Mesenteric fat pad (tissue), 1 donor: ENCODE measurements around the gene TPK1. TPM values are rescaled to one million over a fixed set of nuclear protein-coding genes. Genes with fewer than 3 reads are reported as not detected.

Source experiments
- DNase-seq: peaks from one replicate; pipeline ENCODE4 v3.0.0-alpha.2; 2020; ENCODE audit warnings: low spot score
- total RNA-seq: library from RNA; stranded (reverse); fragmentation: NEBNext Ultra II Directional; extraction: Animal tissue kit (Norgen Biotek cat#: 25700); gene quantifications from one replicate; pipeline ENCODE4 v1.2.1, GENCODE V29; 2021
- donor health status: DM: yes; HTN: yes; CAD: no.

TPK1 gene
- total RNA-seq, 1 donor from 2014 or later, result 8.7 TPM

DNA sequence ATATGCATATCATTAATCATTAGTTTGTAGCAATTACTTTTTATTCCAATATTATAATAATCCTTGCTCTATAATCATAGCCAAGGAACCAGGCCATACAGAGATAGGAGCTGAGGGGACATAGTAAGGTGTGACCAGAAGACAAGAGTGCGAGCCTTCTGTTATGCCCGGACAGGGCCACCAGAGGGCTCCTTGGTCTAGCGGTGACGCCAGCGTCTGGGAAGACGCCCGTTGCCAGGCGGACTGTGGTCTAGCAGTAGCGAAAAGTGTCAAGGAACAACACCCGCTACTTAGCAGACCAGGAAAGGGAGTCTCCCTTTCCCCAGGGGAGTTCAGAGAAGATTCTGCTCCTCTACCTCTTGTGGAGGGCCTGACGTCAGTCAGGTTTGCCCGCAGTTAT is 109.0 kb downstream of the TPK1 start:
- DNase-seq, result peak; percentile 47

DNA sequence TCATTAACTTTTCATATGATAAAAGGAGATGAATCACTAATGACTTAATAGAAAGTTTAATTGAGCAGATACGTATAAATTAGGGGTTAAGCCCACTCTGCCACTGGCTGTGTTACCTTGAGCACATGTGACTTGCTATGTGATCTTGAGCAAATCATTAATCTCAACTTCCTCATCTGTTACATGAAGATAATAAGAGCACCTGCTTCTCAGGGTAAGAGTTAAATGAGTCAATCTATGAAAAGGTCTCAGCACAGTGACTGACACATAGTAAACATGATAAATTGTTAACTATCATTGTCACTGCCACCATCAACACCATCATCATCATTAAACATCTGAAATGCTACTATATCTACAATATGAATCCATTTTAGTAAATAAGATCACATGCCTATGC is 110.8 kb downstream of the TPK1 start:
- DNase-seq, result no peak

DNA sequence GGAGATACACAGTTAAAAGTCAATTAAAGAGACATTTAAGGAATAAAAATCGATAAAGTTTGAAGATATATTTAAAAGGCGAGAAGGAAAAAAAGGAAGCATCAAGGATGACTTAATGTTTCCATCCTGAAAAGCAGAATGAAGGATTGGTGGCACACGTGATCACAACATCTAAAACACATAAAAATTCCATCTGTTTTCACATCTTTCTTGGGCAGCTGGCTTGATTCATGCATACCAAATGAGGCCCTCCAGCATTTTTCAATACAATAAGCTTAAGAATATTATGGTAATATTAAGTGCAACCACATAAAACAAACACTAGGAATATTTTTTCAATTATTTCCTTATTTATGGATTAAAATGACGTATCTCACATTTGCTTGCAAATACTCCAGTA is 112.6 kb downstream of the TPK1 start:
- no peak for DNase-seq

DNA sequence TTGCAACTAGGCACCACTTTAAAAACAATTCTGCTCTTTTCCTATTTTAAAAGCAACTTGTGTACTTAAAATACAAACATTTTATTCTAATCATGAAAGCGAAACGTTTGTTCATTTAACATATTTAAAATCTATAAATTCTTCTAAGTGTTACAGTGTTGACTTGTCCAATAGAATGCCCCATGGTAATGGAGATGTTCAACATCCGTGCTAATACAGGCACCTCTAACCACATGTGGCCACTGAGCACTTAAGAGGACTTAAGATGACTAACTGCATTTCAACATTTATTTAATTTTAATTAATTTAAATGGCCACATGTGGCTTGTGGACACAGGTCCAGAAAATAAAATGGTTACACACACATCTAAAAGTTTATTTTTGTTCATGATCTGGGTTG is 115.1 kb downstream of the TPK1 start:
- no peak for DNase-seq

DNA sequence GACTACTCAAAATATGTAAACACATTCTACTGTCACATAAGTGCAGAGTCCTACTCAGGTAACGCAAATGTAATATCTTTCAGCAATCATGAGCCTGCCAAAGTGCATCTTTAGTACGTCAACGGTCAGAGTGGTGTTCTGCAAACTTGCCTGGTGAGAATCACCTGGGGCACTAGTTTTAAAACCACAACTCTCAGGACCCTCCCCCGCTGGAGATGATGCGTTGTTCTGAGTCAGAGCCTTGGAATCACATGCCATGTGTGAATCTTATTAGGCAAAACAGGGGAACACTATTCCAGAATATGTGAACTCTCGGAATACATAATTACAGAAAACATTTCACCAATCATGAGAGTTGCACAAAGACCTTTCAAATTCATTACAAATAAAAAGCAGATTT is 115.7 kb downstream of the TPK1 start:
- DNase-seq, result no peak

DNA sequence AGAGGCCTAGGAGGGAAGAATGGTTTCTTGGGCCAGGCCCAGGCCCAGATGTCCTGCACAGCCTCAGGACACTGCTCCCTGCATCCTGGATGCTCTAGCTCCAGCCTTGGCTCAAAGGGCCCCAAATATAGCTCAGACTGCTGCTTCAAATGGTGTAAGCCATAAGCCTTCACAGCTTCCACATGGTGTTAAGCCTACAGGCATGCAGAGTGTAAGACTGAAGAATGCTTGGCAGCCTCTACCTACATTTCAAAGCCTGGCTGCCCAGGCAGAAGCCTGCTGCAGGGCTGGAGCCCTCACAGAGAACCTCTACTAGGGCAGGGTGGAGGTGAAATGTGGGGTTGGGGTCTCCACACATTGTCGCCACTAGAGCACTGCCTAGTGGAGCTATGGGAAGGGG is 118.1 kb downstream of the TPK1 start:
- no peak for DNase-seq

DNA sequence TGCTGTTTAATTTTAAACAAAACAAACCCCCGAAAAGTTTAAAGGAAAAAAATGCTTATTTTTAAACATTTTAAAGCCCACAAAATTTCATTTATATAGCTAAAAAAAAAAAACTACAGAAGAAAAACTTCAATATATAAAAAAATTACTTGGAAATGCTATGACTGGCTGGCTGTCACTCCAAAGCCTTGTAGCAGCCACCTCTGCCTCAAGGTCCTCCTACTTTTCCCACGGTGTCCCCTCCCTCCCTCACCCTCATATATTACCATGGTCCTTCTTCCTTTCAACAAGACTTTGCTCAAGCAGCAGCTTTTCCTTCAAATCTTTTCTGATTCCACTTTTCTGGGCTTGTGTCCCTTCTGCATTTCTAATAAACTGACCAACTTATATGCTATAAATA is 122.0 kb downstream of the TPK1 start:
- no peak for DNase-seq

DNA sequence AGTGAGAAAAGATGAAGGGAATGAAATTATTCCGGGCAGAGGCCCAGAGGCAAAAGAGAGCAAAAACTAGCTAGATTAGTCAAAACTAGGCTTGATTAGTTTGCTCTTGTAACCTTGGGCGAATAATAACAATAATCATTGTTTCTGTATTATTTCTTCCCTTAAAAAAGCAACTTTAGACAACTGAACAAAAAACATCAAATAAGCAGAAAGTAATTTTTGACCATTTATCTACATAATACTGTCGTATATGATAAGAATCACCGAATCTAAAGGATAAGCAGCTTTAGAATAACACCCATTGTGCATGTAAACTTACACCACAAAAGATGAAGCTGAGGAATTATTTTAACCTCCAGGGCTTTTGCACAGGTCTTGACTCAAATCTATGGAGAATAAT is 125.1 kb downstream of the TPK1 start:
- DNase-seq, result no peak

DNA sequence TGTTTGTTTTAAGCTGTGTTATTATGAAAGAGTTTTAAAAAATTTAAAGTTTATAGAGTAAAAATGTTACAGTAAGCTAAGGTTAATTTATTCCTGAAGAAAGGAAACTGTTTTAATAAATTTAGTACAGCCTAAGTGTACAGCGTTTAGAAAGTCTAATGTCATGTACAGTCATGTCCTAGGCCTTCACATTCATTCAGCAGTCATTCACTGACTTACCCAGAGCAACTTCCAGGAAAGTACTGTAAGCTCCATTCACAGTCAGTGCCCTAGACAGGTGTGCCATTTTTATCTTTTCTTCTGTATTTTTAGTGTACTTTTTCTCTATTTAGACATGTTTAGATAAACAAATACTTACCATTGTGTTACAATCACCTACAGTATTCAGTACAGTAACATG is 126.8 kb downstream of the TPK1 start:
- DNase-seq, result no peak

DNA sequence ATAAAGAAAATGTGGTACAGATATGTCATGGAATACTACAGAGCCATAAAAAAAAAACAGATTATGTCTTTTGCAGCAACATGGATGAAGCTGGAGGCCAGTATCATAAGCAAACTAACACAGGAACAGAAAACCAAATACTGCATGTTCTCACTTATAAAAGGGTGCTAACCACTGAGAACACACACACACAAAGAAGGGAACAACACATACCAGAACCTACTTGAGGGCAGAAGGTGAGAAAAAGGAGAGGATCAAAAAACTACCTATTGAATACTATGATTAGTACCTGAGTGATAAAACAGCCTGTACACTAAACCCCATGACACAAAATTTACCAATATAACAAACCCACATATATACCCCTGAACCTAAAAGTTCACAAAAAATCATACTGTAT is 144.6 kb downstream of the TPK1 start:
- no peak for DNase-seq

DNA sequence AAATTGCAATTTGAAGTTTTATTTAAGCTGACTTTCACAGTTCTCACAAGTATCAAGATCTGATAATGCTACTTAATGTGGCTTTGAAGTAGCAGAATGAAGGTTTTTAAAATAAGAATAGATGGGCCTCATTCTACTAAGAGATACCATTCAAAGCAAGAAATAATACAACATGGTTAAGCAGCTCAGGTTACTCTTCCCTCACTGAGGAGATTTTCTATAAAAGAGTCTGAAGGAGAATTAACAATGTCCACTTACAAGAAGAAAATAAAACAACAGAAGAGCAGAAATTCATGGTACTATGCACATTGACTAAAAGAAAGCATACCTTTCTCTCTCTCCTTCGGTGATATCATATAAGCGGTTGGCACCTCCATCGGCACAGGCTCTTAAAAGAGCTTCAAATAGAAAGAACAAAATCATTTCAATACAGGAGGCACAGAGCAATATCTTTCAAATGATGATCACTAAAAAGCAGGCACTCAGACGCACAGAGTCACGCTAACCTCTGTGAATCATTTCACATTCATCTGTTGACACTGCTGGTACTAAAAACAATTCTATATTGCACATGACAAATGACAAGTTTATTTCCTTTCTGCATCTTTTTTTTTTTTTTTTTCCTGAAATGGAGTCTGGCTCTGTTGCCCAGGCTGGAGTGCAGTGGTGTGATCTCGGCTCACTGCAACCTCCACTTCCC is 153.1 kb downstream of the TPK1 start:
- DNase-seq, result no peak

DNA sequence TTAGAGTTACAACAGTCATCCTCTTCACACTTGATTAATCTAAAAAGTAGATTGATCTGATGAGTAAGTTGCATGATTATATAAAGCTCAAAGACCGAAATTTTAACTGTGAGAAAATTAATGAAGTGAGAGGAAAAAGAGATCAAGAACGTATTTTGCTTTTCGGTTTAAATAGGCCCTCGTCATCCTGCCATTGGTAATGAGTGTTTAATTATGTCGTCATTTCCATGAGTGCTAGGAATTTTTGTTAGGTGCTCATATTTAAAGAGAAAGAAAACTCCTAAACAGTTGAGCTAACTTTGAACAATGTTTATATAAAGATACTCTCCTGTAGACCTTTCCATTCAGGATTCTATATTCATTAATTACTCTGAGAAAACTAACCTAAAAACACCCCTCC is 159.4 kb downstream of the TPK1 start:
- no peak for DNase-seq

DNA sequence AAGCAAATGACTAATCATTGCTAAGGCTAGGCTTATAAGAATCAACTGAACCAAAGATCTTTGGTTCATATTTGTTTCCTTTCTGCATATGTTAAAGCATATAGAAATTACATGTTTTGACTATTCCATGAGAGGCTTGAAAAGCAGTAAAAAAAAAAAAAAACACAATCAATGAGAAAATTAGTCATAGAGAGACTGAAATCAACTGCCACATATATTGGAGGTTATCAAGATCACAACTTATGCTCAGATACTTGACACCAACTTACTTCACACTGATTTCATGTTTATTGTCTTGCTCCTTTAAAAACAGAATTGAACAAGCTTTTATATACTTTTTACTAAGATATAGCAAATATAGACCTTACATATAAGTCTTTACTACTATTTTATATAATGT is 161.3 kb downstream of the TPK1 start:
- no peak for DNase-seq

DNA sequence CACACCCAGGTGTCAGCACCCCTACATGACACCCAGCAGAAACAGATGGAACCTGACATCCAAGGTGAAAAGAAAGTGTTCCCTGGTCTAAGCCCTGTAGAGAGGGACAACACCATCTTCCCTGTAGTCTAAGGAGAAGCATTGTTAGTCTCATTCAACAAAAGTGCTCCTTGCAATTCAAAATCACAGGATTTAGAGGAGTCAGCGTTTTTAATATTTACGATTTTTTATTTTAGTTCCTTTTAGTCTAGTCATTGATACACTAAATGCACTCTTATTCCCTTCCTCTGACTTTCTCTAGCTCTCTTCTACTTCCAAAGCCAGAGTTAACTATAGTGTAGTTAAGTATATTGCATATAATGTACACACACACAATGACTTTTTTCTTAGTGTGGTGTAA is 163.0 kb downstream of the TPK1 start:
- no peak for DNase-seq

DNA sequence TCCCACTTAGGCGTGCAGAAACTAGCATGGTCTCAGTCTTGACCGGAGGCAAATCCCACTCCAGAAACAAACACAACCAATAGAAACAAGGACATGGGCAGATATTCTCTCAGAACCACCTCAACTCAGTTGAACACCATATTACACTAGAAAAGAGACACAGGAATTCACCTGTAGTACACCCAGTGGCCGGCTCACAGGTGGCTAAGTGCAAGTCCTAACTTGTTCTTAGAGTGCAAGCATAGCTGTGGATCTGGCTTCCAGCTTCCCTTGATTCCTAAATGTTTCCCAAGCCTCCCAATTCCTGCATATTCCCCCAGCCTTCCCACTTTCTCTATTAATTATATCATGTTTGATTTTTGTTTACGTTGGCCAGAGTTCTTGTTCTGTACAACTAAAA is 164.4 kb downstream of the TPK1 start:
- DNase-seq, result no peak

DNA sequence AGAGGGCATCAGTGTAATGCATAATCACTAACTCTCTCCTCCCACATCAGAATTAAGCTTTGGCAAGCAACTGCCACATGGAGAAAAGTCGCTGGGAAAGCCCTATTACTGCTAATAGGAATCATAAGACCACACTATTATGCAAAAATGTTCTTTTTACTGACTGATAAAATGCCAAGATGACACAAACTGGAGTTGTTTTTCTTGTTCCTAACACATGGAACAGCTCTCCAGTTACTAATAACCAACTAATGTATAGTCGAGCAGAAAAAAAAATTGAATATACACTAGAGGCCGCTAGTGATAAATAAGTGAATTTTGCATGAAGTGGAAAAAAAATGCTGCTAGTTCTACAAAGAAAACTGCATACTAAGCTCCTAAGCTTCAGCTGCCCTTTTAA is 165.6 kb downstream of the TPK1 start:
- no peak for DNase-seq

DNA sequence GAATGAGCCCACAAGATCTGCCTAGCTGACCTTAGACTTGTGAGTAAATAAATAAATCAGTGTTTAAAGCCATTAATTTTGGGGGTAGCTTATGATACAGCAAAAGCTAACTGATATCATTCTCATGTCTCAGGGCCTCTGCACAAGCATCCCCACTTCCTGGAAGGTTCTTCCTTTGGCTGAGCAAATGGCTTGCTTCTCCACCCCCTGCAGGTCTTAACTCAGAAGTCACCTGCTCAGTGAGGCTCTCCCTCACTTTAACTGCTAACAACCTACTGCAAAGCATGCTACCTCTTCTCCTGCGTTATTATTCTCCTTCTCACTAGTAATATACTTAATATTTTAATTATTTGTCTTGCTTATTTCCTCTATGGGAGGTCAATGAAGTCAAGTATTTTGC is 167.3 kb downstream of the TPK1 start:
- DNase-seq, result no peak

DNA sequence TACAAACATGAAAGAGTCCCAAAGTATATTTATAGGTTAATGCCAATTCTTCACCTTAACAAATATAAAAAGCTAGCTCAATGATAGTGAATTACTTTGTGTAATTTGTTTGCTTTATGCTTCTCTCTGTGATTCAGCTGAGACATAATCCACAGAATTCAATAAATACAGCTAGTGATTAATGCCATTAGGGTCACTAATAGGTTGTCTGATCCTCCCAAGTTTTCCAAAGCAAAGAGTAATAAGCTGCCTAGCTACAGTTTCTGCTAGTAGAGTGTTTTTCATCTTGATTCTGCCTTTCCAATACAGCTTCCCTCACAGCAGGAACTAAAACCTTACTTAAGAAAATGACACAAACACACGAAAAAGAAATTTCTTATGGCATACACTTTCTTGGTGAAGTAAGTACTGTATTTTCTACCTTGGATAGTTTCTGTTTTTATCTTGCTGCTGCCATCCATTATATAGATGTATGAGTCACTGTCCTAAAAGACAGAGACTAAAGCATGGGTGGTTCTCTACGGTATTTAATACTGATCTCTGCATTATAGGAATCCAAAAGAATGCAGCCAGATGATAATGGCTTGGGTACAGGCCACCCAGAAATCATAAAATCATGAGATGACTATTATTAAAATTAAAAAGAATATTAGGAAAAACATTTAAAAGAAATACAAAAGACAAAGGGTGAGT is 170.0 kb downstream of the TPK1 start:
- DNase-seq, result no peak

DNA sequence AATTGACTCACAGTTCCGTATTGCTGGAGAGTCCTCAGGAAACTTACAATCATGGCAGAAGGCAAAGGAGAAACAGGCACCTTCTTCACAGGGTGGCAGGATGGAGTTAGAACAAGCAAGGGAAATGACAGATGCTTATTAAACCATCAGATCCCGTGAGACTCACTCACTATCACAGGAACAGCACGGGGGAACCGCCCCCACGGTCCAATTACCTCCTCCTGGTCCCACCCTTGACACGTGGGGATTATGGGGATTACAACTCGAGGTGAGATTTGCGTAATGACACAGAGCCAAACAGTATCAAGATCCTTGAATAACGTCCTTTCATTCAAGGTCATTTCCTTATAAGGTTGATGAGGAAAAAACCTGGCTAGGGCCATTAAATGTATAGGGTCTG is 176.6 kb downstream of the TPK1 start:
- no peak for DNase-seq

DNA sequence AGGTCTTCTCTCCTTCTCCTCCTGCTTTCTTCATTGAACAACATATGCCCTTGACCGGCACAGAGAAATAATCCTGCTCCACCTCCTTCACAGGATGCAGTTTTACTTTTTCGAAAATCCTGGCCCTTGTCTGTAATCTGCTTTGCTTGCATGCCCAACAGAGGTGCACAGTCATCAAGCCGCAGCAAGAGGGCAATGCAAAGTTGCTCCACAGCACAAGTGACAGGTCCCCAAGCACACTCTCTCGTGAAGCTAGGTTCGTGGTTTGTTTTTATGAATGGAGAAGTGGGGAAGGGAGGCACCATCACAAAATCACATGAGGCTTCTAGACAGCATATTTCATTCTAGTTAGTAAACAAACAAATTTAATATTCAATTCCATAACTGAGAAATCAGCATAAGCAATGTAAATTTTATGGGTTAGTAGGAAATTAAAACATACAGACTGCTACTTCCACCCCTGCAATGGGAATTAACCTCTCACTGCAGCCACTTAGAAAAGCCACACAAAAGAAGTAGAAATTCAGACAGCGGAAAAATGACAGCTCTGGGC is 178.8 kb downstream of the TPK1 start:
- no peak for DNase-seq

DNA sequence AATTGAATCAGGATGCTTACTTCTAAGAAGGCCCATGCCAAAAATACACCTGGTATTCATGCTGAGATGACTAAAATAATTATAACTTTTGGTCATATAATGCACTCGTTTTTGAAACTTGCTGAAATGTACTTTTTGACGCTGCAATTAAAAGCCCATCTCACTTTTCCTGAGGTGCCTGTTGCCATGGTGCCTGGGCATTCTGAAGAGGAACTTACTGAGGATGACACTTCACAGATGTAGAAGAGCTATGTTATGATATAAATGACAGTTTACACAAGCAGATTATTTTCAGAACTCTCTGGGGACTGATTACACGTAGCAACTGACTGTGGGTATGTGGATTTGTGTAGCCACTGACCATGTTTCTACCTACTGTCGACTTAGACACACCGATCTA is 182.4 kb downstream of the TPK1 start:
- no peak for DNase-seq

DNA sequence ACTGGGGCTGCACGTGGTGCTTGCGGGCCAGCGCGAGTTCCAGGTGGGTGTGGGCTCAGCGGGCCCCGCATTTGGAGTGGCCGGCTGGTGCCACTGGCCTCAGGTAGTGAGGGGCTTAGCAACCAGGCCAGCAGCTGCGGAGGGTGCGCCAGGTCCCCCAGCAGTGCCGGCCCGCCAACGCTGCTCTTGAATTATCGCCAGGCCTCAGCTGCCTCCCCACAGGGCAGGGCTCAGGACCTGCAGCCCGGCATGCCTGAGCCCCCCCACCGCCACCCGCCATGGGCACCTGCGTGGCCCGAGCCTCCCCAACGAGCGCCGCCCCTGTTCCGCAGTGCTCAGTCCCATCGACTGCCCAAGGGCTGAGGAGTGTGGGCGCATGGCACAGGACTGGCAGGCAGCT is 185.4 kb downstream of the TPK1 start:
- no peak for DNase-seq

DNA sequence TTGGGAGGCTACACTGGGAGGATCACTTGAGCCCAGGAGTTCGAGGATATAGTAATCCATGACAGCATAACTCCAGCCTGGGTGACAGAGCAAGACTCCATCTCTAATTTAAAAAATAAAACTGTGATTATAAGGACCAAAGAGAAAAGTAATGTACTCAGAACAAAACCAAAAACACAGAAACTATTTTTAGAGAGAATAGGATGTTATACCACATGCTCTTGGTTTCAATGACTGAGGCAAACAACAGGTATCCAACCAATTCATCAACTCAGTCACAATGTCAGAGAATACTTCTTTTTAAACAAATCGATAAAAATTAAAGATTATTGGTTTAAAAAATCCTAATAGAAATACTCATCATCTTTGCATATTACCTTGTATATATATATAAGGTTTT is 186.7 kb downstream of the TPK1 start:
- DNase-seq, result no peak
